Ascending aorta (tissue), 2 donors: ENCODE data around the gene KSR2. TPM values are rescaled to one million over a fixed set of nuclear protein-coding genes. Genes with fewer than 3 reads are reported as not detected.
"Not testable (repeated sequence)": the region's sequence is repeated elsewhere in the genome, so short reads cannot be mapped to it uniquely, and the experiment has no call there.

ENCODE experiments used
- DNase-seq, 2 donors: peaks; one replicate each; pipeline ENCODE4 v3.0.0-alpha.2; 2019; ENCODE audit warnings: low spot score in 2 of 2
- H3K27ac ChIP-seq, 2 donors: fragments of 200-600 bp; sonication (generic); one replicate each; pipeline ENCODE4 v1.5.1; 2016 to 2017; ENCODE audit warnings: mild to moderate bottlenecking in 1 of 2
- H3K27me3 ChIP-seq: fragments of 200-600 bp; sonication (generic); one replicate; pipeline ENCODE4 v1.5.1; 2017
- H3K36me3 ChIP-seq, 2 donors: fragments of 200-600 bp; sonication (generic); one replicate each; pipeline ENCODE4 v1.5.1; 2016
- H3K4me1 ChIP-seq, 2 donors: fragments of 200-600 bp; sonication (generic); one replicate each; pipeline ENCODE4 v1.5.1; 2016 to 2017; ENCODE audit warnings: mild to moderate bottlenecking in 1 of 2
- H3K4me3 ChIP-seq, 2 donors: fragments of 200-600 bp; sonication (generic); one replicate each; pipeline ENCODE4 v1.5.1; 2016 to 2017; ENCODE audit warnings: mild to moderate bottlenecking in 1 of 2
- H3K9me3 ChIP-seq, 2 donors: fragments of 200-600 bp; sonication (generic); one replicate each; pipeline ENCODE4 v1.5.1; 2016
- intact Hi-C: fragments of 100-400 bp; cut with DNase I; formaldehyde crosslinking; loops from one replicate; pipeline ENCODE4 v1.15.1; 2023
- total RNA-seq: library from RNA; depleted of rRNA; stranded (reverse); fragments of >200 nt; gene quantifications from one replicate; pipeline ENCODE4 v1.1.0, GENCODE V29; 2016
- TF ChIP-seq, protein P1 (sequence below), 3 experiments: fragments of 200-600 bp in 2 of 3; fragments of 450-650 bp in 1 of 3; sonication (generic) in 2 of 3; IDR thresholded peaks; one replicate each; pipeline ENCODE4 v1.5.1; 2016 to 2019; ENCODE audit warnings: antibody characterized with exemption in 3 of 3, mild to moderate bottlenecking in 1 of 3, moderate library complexity in 1 of 3

The KSR2 gene
- total RNA-seq, 1 donor from 2014 or later: 0.11 TPM

DNA sequence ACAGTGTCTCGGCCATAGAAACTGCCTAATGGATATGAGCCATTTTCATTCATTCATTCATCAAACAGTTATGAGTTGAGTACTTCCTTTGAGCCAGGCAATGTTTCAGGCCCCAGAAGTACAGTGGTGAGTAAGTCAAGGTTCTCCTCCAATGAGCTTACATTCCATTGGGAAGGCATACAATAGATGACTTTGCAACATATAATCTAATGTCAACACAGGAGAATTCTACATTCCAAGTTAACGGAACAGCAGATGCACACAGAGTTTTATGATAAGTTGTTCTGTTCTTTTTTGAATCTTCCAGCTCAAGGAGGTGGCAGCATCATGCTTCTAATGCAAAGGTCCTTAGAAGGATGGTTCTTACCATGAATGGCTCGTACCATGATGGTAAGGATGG is 44.5 kb upstream of the KSR2 start:
- intact Hi-C loops: loop anchor here (10.0 kb wide), 1 partner anchor 1652 kb away; the partner anchor contains the start of gene PRKAB1
- Histone ChIP-seq H3K27me3 (no peaks in the 10 kb centered on the region), H3K4me1 (peaks cover 0 to 4% of the 10 kb centered on the region in 2 donors), H3K9me3 (no peaks in the 10 kb centered on the region), H3K27ac (no peak overlapping the region), H3K36me3 (no peaks in the 10 kb centered on the region), H3K4me3 (no peak overlapping the region)
- TF ChIP-seq, protein P1, sequence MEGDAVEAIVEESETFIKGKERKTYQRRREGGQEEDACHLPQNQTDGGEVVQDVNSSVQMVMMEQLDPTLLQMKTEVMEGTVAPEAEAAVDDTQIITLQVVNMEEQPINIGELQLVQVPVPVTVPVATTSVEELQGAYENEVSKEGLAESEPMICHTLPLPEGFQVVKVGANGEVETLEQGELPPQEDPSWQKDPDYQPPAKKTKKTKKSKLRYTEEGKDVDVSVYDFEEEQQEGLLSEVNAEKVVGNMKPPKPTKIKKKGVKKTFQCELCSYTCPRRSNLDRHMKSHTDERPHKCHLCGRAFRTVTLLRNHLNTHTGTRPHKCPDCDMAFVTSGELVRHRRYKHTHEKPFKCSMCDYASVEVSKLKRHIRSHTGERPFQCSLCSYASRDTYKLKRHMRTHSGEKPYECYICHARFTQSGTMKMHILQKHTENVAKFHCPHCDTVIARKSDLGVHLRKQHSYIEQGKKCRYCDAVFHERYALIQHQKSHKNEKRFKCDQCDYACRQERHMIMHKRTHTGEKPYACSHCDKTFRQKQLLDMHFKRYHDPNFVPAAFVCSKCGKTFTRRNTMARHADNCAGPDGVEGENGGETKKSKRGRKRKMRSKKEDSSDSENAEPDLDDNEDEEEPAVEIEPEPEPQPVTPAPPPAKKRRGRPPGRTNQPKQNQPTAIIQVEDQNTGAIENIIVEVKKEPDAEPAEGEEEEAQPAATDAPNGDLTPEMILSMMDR (IDR thresholded peaks at IDR 0.05): no peak
- no peak for DNase-seq

DNA sequence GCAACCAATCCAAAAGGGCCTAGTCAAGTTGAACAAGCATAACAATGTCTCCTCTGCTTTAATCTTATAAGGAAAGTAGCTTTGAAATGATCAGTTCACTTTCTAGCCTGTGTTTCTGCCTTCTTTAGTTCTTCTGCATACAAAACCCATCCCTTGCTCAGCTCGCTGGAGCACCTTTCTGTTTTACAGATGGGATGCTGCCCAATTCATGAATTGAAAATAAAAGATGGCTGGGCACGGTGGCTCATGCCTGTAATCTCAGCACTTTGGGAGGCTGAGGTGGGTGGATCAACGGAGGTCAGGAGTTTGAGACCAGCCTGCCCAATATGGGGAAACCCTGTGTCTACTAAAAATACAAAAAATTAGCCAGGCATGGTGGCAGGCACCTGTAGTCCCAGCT is 43.2 kb upstream of the KSR2 start:
- intact Hi-C loops: loop anchor here (10.0 kb wide), 1 partner anchor 1653 kb away; the partner anchor contains the start of gene PRKAB1
- no peaks in the 10 kb centered on the region for H3K9me3 ChIP-seq
- TF ChIP-seq, protein P1 (IDR thresholded peaks at IDR 0.05): no peak

DNA sequence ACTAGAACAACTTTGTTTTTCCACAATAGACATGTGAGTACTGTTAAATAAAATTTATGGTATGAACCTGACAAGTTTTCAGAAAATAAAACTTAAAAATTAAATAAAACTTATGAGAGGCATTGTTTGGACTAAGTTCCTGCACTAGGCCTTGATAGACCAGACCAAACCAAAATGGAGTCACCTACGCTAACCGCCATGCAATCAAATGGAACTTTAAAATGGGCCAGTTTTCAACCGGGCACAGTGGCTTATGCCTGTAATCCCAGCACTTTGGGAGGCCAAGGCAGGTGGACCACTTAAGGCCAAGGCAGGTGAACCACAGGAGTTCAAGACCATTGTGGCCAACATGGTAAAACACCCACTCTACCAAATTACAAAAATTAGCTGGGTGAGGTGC is 42.6 kb upstream of the KSR2 start:
- no peak overlapping the region for H3K27ac ChIP-seq
- no peaks in the 10 kb centered on the region for H3K9me3 ChIP-seq
- no peaks in the 10 kb centered on the region for H3K4me1 ChIP-seq
- no peak overlapping the region for H3K4me3 ChIP-seq
- DNase-seq: no peak
- intact Hi-C loops: loop anchor here (10.0 kb wide), 1 partner anchor 1653 kb away; the partner anchor contains the start of gene PRKAB1
- no peaks in the 10 kb centered on the region for H3K36me3 ChIP-seq
- H3K27me3 ChIP-seq: no peaks in the 10 kb centered on the region
- TF ChIP-seq, protein P1 (IDR thresholded peaks at IDR 0.05): no peak

More for the DNA sequence above, 43.2 kb upstream of the KSR2 start:
- Histone ChIP-seq H3K4me3 (no peak overlapping the region), H3K27me3 (no peaks in the 10 kb centered on the region), H3K27ac (no peak overlapping the region), H3K36me3 (no peaks in the 10 kb centered on the region), H3K4me1 (no peaks in the 10 kb centered on the region)
- DNase-seq: no peak

DNA sequence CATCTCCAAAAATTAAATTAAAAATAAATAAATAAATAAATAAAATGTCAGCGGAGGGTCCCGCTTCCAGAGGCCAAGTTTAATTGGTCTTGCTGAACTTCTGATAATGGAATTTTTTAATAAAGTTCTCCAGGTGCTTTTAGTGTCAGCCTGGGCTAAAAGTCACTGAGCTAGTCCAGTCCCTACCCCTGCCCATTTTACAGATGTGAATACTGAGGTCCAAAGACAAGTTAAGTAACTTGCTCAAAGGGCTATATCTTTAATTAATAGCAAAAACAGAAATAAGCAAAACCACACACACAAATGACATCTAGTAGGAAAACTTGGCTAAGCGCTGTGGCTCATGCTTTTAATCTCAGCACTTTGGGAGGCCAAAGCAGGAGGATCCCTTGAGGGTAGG is 42.1 kb upstream of the KSR2 start:
- Histone ChIP-seq H3K36me3 (no peaks in the 10 kb centered on the region), H3K4me1 (no peaks in the 10 kb centered on the region), H3K27ac (no peak overlapping the region), H3K27me3 (no peaks in the 10 kb centered on the region), H3K4me3 (no peak overlapping the region), H3K9me3 (no peaks in the 10 kb centered on the region)
- TF ChIP-seq, protein P1 (IDR thresholded peaks at IDR 0.05): no peak
- intact Hi-C loops: loop anchor here (10.0 kb wide), 1 partner anchor 1654 kb away; the partner anchor contains the start of gene PRKAB1
- no peak for DNase-seq

DNA sequence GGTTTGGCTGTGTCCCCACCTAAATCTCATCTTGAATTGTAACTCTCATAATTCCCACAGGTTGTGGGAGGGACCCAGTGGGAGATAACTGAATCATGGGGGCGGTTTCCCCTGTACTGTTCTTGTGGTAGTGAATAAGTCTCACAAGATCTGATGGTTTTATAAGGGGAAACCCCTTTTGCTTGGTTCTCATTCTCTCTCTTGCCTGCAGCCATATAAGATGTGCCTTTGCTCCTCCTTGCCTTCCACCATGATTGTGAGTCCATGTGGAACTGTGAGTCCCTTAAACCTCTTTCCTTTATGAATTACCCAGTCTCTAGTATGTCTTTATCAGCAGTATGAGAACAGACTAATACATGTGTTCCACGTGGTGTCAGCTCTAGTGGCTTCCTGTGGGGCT is 31.0 kb upstream of the KSR2 start:
- DNase-seq, H3K27me3 ChIP-seq, H3K9me3 ChIP-seq, H3K36me3 ChIP-seq, intact Hi-C loops, H3K27ac ChIP-seq, H3K4me1 ChIP-seq, H3K4me3 ChIP-seq: not testable (repeated sequence)

DNA sequence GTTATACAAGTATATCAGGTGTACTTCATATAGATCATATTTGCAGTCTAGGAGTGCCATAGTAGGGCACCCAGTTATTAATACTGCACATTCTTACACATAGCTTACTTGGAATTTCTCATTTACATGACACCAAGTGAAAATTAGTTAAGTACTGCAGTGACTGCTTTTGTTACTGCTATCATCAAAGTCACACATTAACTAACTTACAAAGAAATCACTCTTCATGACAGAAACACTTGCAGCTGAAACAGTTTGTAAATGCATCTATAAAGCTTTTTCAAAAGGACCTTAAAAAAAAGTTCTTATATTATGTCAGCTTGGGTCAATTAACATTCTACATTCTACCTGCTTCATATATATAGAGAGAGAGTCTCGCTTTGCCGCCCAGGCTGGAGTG is 29.9 kb upstream of the KSR2 start:
- no peak overlapping the region for H3K4me3 ChIP-seq
- TF ChIP-seq, protein P1 (IDR thresholded peaks at IDR 0.05): no peak
- intact Hi-C loops: no loop called here
- no peaks in the 10 kb centered on the region for H3K36me3 ChIP-seq
- no peaks in the 10 kb centered on the region for H3K27me3 ChIP-seq
- H3K9me3 ChIP-seq: no peaks in the 10 kb centered on the region
- DNase-seq: no peak
- H3K4me1 ChIP-seq: no peaks in the 10 kb centered on the region
- H3K27ac ChIP-seq: no peak overlapping the region
